ENCODE data around the gene PIGH. TPM values are rescaled to one million over a fixed set of nuclear protein-coding genes. Genes with fewer than 3 reads are reported as not detected.

Gene PIGH

Small RNAs within 50 kb of the gene (small RNA-seq; reads per million reads assigned to genes)
- gene AL132640.3 (ENCODE audit: insufficient read depth) (not detected), gene RF00019 (ENCODE audit: insufficient read depth) (not detected)
